Uterus (tissue), 2 donors: Measurements from ENCODE around the gene CBX8.

Source experiments
- CTCF ChIP-seq, 4 experiments: fragments of 200-600 bp in 2 of 4; fragments of 450-650 bp in 2 of 4; sonication (generic) in 2 of 4; IDR thresholded peaks; one replicate each; pipeline ENCODE4 v1.5.1; 2016 to 2019; ENCODE audit warnings: antibody characterized with exemption in 4 of 4, mild to moderate bottlenecking in 2 of 4, moderate library complexity in 1 of 4
- POLR2A ChIP-seq, 2 donors: fragments of 450-650 bp; IDR thresholded peaks; one replicate each; pipeline ENCODE4 v1.6.1; 2016; ENCODE audit warnings: antibody characterized with exemption in 2 of 2, mild to moderate bottlenecking in 1 of 2, moderate library complexity in 1 of 2

- TF ChIP-seq POLR2A (IDR thresholded peaks at IDR 0.05) (no peak), CTCF (IDR thresholded peaks at IDR 0.05) (no peak)
These were observed 32.6 kb upstream of the CBX8 start for GRCh38 chr17:79829457-79829856.
